GM18499 (cell line): ENCODE measurements around the gene GRK5.
A peak's percentile ranks its signal among the peaks of the same experiment; 100 is the strongest.
"Not testable (repeated sequence)": the region's sequence is repeated elsewhere in the genome, so short reads cannot be mapped to it uniquely, and the experiment has no call there.

ENCODE experiments used
- ATAC-seq: cut with Tn5 transposase; IDR thresholded peaks from one replicate; pipeline ENCODE4 v1.9.1; 2021; ENCODE audit warnings: moderate number of reproducible peaks; ENCODE audit not compliant: insufficient read depth, unreplicated experiment

Gene GRK5

DNA sequence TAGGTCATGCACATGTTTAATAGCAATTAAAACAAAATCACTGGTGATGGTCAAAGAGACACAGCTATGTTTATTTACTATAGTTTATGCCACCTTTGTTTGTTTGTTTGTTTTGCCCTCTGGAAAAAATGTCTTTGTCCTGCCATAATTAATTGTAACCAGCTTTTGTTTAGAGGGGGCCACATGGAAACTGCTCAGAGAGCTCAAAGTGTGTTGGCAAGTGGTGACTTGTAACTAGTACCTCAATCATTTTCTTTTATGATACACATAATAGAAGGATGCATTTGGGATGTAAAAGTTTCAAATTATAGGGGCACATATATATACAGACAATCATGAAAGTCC is 40.2 kb downstream of the GRK5 start:
- no peak for ATAC-seq

DNA sequence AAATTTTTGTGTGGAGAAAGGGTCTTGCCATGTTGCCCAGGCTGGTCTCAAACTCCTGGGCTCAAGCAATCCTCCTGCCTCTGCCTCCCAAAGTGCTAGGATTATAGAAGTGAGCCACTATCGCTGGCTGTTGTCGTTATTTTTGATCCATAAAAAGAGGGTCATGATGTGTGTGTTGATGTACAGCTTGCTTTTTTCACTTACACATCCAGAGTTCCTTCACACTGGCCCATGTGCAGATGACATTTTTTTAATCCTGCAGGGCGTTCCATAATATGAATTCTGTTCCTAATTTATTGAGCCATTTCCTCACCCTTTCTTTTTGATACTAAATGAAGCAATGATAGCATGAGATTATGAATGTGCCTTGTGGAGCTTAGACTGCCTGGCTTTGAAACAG is 40.8 kb downstream of the GRK5 start:
- no peak for ATAC-seq

DNA sequence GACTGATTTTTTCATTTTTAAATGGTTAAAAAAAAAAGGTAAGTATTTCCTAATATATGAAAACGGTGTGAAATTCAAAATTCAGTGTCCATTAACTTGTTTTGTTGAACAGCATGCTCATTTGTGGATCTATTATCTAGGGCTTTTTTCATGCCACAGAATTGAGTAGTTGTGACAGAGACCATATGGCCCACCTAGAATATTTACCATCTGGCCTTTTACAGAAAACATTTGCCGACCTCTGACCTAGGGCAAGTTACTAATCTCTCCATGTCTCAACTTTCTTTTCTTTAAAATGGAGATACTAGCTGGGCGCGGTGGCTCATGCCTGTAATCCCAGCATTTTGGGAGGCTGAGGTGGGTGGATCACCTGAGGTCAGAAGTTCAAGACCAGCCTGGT is 41.3 kb downstream of the GRK5 start:
- ATAC-seq = no peak

DNA sequence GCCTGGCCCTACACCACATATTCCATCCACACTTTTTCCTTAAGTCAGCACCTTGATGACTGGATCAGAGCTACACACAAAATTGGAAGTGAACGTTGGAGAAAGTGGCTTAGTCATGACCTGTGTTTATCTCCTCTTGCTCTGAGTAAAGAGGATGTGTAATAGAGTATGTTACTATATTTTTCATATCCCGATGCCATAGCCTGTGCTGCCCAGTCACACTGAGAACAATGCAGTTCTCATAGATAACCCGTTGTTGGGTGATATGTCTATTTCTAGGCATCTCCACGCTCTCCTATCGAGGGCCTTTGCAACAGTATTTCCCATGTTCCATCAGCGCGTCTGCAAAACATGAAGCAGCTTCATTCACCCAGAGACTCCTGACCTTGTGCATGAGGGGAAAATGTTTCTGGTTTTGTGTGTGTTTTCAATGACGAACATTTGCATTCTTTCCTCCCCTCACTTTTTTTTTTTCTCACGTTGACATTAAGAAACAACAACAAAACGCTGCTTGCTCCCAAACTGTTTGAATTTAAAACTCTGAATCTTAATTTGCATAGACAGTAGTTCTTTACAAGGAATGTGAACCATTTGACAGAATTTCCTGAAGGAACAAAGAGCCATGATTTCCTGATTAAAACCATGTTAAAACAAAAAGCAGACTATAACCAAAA is 43.4 kb downstream of the GRK5 start:
- ATAC-seq = no peak

DNA sequence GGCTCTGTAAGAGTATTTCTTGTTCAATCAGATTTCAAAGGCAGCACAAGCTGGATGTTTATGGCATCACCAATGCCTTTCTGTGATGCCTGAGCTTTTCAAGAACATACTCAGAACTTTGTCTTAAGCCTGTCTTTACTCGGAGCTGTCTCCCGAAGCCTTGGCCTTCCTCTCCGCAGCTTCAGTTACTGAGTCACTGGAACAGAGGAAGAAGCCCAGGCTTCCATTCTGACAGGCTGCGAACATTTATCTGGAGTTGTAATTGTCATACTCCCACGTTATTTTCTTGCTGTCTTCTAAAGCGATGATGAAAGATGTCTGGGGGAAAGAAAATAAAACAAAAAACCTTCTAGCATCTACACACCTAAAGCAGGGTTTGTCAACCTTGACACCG is 43.9 kb downstream of the GRK5 start:
- ATAC-seq = no peak

DNA sequence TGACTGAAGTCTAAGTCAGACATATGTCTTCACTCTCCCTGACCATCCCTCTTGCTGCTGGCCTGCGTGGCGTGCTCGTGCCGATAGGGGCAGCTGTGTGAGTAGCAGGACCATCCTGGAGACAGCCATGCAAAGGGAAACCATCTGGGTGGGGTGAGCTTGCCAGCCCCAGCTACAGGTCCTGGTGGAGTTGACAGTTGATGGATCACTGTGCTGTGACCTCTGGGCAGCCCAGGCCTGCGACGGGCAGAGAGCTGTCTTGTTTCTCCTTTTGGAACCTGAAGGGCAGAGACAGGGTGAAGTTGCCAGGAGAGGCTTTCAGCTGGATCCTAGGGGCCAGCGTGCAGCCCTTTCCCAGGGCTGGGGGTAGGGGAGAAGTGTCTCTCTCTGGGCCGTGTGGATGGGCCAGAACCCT is 44.7 kb downstream of the GRK5 start:
- no peak for ATAC-seq

DNA sequence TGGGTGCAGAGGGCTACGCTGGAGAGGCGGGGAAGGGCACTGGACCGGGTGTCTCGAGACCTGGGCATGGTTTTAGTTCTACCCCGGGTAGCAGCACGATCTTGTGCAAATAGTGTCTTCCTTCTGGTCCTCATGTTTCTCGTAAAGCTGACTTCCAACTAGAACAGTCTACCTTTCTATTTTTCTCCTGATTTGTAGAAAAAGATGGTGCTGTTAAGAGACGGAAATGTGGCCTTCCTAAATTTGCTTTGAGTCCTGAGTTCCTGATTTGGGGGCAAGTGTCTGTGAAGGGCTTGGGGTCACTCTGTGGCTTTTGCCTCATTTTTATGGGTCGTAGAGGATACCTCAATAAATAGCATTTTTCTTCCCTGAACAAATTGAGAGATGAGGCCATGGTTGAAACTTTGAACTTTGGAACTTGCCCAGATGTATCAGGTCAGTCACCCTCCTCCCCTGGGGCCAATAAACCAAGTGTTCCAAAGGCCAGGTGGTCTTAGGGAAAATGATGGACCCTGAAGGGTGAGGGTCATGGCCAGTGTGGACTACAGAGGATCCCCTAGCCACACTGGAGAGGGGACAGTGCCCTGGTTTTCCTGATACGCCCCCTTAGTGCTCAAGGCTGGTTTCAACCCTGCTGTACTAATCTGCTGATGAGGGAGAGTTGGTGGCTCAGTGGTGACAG is 45.2 kb downstream of the GRK5 start:
- ATAC-seq = no peak

DNA sequence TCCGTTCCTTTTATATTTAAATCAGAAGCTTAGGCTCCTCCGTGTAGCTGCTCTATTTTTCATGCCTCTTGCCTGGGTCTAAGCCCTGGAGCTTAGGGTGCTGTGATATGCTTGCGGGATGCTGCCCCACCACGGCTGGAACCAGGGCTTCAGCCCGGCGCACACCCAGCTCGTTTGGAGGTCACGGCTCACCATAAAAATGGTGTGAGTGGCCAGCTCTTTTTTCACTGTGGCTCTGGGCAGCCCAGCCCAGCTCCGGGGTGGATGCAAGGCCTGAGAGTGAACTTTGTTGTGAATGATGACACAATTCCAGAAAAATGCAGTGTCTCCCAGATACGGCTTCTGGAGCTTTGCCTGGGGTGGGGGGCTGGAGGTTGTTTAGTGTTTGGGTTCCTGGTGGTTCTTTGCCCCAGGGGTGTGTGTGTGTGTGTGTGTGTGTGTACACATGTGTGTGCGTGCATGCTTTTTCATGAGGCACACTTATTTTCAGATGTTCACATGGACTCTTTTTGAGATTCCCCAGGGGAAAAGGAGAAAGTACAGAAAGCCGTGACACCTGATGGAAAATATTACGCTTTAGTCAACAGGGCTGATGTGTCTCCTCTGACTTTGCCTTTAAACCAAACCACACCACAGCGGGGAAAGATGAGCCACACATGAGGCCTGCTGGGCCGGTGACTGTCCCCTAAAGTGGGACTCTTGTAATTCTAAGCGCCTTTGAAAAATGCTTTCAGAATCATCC is 46.2 kb downstream of the GRK5 start:
- no peak for ATAC-seq

DNA sequence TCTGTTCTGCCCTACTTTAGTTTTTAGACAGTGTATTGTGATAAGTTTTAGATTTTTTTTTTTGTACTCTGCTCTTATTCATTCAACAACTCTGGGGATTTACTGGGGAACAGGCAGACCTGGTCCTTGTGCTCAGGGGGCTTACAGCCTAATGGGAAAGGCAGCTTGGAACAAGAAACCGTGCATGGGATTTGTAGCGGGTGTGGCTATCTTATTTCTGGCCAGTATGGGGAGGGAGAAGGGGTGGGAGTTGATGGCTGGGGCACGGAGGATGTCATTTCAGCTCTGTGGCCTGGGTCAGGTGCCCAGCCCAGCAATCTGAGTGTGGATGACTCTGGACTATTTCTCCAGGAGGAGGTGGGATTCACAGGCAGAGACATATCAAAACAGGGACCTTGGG is 47.0 kb downstream of the GRK5 start:
- no peak for ATAC-seq

DNA sequence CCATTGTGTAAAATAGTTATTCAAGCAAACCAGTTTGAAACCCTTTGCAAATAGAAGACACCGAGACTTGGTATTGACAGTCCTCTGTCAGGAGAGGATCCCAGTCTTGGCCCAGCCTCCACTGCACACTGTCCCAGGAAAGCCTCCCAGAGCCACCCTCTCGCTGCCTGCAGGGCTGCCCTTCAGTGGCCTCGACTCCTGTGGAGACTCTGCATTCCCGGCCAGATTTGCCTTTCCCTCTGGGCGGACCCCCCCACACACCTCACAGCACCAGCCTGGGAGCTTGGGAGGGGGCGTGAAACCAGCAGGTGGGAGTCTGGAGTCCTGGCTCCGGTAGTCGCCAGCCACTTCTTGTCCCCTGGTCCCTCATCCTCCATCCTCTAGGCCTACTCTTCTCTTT is 48.7 kb downstream of the GRK5 start:
- no peak for ATAC-seq

DNA sequence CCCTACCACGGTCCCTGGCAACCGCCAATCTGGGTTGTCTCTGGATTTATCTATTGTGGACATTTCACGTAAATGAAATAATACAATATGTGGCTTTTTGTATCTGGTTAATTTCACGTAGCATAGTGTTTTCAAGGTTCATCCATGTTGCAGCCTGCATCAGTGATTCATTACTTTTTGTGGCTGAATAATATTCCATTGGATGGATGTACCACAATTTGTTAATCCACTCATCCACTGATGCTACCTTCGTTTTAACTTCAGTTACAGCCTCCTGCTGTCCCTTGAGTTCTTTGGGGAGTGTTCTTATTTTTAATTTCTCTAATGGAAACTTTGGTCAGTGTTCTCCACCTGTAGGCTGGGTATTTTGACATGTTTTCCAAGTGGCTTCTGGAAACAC is 49.5 kb downstream of the GRK5 start:
- no peak for ATAC-seq

DNA sequence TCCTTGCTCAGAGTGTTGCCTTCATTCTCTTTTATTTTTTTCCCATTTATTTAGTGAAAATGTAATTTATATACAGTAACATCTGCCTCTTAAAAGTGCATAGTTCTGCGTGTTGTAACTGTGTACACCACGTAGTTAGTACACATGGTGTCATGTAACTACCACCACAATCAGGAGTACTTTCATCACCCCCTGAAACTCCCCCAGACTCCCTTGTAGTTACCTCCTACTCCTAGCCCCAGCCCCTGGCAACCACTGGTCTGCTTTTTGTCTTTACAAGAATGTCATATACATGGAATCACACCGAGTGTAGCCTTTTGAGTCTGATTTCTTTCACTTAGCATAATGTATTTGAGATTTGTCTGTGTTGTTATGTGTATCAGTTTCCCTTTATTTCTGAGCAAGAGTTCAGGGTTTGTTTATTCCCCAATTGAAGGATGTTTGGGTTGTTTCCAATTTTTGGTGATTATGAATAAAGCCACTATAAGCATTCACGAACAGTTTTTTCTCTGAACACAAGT is 50.6 kb downstream of the GRK5 start:
- no peak for ATAC-seq

DNA sequence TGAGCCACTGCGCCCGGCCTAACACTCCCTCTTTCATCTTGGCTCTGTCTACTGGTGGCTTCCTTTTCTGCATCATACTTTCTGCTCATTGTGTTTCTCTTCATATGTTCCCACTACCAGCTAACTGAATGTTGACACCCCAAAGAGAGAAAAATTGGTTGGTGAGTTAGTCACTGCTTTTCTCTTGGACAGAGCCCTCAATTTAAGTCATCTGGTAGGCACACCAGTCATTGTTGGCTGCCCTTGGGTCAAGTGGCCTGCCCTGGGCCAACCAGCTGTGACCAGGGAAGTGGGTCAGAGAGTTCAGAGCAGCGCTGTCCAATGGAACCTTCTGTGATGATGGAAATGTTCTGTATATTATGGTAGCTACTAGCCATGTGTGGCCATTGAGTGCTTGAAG is 52.0 kb downstream of the GRK5 start:
- ATAC-seq = no peak

DNA sequence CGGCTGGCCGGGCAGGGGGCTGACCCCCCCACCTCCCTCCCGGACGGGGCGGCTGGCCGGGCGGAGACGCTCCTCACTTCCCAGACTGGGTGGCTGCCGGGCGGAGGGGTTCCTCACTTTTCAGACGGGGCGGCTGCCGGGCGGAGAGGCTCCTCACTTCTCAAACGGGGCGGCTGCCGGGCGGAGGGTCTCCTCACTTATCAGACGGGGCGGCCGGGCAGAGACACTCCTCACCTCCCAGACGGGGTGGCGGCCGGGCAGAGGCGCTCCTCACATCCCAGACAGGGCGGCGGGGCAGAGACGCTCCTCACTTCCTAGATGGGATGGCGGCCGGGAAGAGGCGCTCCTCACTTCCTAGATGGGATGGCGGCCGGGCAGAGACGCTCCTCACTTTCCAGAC is 53.6 kb downstream of the GRK5 start:
- ATAC-seq = not testable (repeated sequence)

DNA sequence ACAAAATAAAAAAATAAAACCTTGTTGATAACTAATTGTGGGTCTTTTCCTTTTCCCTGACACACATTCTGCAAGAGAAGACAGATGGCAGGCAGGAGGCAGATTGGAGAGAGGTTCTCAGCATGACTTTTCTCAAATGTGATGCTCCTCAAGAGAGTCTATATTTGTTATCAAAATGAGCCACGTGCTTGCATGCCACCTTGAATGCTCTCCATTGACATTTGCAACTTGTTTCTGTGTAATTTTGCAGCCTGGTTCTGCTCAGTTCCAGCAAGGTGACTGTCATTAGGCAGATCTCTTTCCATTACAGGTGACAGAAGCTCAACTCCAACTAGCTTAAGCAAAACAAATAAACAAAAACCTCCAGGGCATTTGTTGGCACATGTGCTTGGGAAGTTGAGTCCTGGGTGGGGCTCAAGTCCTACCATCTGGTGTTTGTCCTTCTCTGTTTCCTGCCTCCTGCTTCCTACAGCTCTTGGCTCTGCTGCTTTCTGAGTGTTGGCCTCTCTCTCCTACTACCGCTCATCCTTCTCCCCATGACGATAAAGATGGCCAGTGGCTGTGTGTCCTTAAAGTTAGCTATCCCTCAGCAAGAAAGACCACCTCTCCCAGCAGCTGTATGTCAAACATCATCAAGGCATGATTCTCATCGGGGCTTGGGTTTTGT is 56.7 kb downstream of the GRK5 start:
- ATAC-seq = no peak

DNA sequence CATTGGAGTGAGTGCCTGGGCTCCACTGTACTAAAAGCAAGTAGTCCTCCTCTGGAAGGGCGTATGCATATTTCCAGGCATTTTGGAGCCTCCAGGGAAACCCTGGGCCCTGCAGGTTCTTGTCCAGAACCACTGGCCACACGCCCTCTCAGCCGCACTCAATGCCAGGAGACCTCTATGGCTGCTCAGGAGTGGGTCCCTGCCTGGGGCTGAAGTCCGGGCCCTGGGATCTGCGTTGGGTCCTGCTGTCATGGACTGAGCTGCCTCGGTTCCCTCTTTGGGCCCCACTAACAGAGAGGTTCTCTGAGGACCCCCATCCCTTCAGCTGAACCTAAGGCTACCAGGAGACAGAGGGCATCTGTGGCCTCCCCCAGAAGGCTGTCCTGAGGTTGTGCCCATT is 58.3 kb downstream of the GRK5 start:
- no peak for ATAC-seq

DNA sequence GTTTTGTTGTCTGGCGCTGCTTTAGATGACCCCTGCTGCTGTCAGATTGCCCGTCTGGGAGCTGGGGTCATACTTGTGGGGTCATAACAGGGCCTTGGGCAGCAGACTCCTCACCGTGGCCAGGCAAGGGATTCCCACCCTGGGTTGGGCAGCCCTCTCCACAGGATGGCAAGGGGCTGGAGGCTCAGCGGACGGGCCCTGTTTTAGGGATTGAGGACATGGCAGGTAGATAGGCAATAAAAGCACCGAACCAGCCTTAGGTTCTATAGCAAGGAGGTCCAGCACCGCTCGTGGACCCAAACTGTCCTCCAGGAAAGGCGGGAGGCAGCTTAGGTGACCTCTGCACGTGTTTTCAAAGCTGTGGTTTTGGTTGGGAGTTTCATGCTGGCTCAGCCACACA is 60.0 kb downstream of the GRK5 start:
- ATAC-seq = no peak

DNA sequence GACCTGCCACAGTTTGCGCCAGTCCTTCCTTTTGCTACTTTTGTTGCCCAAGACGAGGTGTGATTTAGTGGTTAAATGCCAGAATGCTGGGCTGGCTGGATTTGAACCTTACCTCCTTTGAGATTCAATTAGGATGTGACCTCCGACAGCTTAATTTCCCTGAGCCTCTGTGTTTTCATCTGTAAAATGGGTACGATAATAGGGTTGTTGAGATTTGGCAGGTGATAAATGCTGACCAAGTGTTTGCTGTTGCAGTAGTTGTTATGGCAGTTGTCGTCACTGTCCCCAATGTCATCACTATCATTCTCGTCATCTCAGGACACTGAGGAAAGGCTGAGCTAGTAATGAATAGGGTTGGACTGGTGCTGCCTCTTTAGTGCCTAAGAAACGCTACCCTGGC is 61.1 kb downstream of the GRK5 start:
- no peak for ATAC-seq

DNA sequence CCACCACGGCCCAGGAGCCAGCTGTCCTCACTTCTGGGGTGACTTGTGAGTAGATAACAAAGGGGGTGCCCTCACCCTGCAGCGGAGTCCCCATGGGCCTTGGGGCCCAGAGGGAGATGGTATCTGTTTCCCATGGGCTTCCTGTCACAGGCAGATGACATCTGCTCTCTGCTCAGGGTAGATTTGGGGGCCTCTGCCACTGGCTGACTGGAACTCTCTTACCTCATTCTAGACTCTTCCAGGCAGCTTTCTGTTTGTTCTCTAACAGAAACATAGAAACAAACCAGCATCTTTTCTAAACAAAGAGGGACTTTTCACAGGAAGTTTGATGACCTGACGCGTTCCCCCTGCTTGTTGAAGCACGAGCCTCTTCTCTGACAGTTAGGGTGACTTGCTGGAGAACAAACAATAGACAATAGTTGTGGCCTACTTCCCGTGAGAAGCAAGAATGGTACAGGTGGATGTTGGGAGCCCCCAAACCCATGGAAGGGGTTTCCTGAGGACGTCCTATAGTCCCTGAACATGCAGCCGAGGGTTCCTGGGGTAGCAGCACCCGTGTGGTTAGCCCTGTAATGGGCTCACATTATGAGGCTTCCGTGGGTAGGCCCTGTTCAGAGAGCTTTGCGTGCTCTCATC is 61.6 kb downstream of the GRK5 start:
- peak; percentile 81 for ATAC-seq

DNA sequence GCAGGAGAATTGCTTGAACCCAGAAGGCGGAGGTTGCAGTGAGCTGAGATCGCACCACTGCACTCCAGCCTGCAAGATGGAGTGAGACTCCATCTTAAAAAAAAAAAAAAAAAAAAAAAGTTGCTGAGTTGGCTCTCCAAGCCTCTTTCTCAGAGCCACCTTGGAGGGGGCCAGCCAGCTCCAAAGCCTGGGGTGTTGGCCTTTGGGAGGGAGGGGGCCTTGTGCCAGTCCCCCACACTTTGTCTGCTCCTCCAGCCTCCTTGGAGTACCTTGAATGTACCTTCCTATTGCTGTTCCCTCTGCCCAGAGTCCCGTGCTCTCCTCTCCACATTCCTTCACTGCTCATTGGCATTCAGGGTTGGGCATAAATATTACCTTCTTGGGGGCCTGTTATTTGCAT is 62.4 kb downstream of the GRK5 start:
- no peak for ATAC-seq
